ENCODE data around the gene CEP131.

DNA sequence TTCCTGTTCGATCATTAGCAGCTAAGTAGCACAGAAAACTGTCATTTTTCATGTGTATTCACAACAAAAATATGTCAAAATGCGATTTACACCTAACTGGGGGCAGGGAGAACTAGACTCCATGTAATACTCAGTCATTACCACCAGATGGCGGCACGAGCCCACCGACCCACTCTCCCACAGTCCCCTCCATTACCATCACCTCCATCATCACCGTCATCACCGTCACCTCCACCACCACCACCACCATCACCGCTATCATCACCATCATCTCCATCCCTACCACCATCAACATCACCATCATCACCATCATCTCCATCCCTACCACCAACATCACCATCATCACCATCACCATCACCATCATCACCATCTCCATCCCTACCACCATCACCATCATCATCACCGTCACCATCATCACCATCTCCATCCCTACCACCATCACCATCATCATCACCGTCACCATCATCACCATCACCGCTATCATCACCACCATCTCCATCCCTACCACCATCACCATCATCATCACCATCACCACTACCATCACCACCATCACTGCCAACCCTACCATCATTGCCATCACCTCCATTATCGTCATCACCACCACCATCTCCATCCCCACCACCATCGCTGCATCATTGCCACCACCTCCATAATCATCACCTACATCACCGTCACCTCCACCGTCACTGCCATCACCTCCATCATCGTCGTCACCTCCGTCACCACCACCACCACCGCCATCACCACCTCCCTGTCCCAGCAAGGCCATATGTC, 30.8 kb upstream of the CEP131 start:
- TF ChIP-seq, protein P1, sequence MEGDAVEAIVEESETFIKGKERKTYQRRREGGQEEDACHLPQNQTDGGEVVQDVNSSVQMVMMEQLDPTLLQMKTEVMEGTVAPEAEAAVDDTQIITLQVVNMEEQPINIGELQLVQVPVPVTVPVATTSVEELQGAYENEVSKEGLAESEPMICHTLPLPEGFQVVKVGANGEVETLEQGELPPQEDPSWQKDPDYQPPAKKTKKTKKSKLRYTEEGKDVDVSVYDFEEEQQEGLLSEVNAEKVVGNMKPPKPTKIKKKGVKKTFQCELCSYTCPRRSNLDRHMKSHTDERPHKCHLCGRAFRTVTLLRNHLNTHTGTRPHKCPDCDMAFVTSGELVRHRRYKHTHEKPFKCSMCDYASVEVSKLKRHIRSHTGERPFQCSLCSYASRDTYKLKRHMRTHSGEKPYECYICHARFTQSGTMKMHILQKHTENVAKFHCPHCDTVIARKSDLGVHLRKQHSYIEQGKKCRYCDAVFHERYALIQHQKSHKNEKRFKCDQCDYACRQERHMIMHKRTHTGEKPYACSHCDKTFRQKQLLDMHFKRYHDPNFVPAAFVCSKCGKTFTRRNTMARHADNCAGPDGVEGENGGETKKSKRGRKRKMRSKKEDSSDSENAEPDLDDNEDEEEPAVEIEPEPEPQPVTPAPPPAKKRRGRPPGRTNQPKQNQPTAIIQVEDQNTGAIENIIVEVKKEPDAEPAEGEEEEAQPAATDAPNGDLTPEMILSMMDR (IDR thresholded peaks at IDR 0.05), result peak; percentile 78 to 97 (median 82)
- no peak for TF ChIP-seq POLR2AphosphoS5 (IDR thresholded peaks at IDR 0.05)
